Measurements from ENCODE around the gene GABBR2.

Gene GABBR2

GRCh38 chr9:98457726-98458370, 250.9 kb downstream of the GABBR2 start:
- DNase-seq (ENCODE audit: low read depth): no peak
- no peak overlapping the region for H3K4me3 ChIP-seq (ENCODE audit: low read depth, low read length)
- TF ChIP-seq CTCF (IDR thresholded peaks at IDR 0.05; ENCODE audit: control insufficient read depth, extremely low read depth, insufficient read depth): no peak

- TF ChIP-seq CTCF (IDR thresholded peaks at IDR 0.05; ENCODE audit: control insufficient read depth, extremely low read depth, insufficient read depth): no peak
- no peak overlapping the region for H3K4me3 ChIP-seq (ENCODE audit: low read depth, low read length)
- DNase-seq (ENCODE audit: low read depth): no peak
Observed at GRCh38 chr9:98456156-98456613, 252.6 kb downstream of the GABBR2 start.

GRCh38 chr9:98455256-98456155, 253.2 kb downstream of the GABBR2 start:
- TF ChIP-seq CTCF (IDR thresholded peaks at IDR 0.05; ENCODE audit: control insufficient read depth, extremely low read depth, insufficient read depth): no peak

DNA sequence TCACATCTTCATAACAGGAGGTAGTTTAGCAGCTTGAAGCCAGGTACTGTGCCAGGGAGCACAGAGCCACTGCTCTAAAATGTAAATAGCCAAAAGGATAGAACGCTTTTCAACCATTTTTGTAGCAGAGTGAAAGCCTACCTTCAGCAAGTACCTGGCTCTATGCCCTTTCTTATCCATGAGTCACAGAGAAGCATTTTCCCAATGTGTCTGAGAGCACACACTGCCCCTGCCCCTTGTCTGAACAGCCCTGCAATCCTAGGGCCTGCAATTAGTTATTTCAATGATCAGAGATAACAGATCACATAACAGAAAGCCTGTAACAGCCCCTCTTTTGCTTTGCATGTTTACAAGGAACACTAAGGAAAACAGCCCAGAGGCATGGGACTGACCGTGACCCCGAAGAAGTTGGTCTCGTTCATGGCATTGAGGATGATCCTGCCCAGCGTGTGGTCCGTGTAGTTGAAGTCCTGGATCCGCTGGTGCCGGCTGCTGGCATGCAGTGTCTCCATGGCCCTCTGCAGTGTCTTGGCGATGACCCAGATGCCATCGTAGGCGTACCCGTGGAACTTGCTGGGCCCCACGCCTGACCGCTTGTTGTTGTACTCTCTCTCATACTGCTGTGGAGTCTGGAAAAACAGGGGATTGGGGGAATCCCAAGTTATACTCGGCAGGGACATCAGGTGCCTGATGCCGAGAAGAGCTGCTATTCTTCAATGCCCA, 255.0 kb downstream of the GABBR2 start:
- no peak for TF ChIP-seq CTCF (IDR thresholded peaks at IDR 0.05; ENCODE audit: control insufficient read depth, extremely low read depth, insufficient read depth)
- no peak overlapping the region for H3K4me3 ChIP-seq (ENCODE audit: low read depth, low read length)
- no peak for DNase-seq (ENCODE audit: low read depth)

More at GRCh38 chr9:98455256-98456155, 253.2 kb downstream of the GABBR2 start:
- no peak for DNase-seq (ENCODE audit: low read depth)
- H3K4me3 ChIP-seq (ENCODE audit: low read depth, low read length): no peak overlapping the region

DNA sequence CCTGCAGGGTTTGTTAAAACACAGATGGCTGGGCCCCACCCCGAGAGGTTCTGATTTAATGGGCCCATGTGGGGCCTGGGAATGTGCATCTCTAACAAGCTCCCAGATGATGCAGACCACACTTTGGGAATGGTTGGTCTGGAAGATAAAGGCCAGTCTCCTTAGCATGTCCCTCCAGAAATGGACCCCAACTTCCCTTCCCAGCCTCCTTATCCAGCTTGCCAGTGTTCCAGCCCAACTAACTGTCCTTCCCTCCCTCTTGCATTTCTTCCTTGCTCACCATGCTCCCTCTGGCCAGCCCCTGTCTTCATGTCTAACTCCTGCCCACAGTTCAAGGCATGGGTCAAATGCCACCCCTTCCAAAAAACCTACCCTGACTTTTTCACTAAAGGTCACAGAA, 257.2 kb downstream of the GABBR2 start:
- TF ChIP-seq CTCF (IDR thresholded peaks at IDR 0.05; ENCODE audit: control insufficient read depth, extremely low read depth, insufficient read depth): no peak
- no peak overlapping the region for H3K4me3 ChIP-seq (ENCODE audit: low read depth, low read length)
- DNase-seq (ENCODE audit: low read depth): no peak

DNA sequence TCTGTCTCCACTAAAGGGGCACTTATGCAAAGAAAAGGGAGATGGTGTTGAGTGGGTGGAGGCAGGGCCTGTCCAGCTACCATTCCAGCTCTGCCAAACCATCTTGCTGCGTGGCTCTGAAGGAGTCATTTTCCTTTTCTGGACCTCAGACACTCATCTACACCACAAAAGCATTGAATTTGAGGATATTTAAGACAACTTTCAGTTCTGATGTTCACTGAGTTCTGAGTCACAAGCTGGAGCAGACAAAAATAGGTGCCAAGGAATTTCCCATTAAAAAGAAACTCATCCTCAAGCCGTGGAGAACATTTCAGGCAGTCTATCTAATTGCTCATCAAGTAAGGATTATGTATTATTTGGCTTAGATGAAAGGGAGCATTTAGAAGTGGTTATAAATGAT, 258.2 kb downstream of the GABBR2 start:
- no peak overlapping the region for H3K4me3 ChIP-seq (ENCODE audit: low read depth, low read length)
- TF ChIP-seq CTCF (IDR thresholded peaks at IDR 0.05; ENCODE audit: control insufficient read depth, extremely low read depth, insufficient read depth): no peak
- DNase-seq (ENCODE audit: low read depth): no peak

Data from LNCaP clone FGC (cell line).